Measurements from ENCODE around the gene ERO1B.

DNA sequence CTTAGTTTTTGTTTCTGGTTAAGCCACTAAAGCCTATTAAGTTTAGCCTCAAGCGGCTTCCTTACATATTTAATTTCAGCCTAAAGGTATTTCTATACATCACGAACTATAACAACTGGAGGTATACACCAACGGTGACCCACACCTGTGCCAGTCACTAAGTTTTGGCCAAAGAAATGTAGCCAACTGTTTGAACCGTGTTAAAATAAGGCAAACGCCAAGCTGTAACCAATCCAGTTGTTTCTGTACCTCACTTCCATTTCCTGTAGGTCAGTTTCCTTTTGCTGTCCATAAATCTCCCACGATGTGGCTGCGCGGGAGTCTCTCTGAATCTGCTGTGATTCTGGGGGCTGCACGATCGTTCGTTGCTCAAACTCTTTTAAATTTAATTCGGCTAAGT, 5.6 kb upstream of the ERO1B start:
- TF ChIP-seq EZH2 (IDR thresholded peaks at IDR 0.05) = no peak
- TF ChIP-seq POLR2AphosphoS5 (IDR thresholded peaks at IDR 0.05; ENCODE audit: borderline replicate concordance, low read depth, low read length) = no peak

All from SK-N-MC (cell line).